ENCODE data around the gene ADAMTS12. TPM values are rescaled to one million over a fixed set of nuclear protein-coding genes. Genes with fewer than 3 reads are reported as not detected.

Gene ADAMTS12
- total and polyA plus RNA-seq, 9 of the 15 experiments (the other 6 are each of a cell fraction or from before 2014, with no cell fraction given): 0.11 TPM; not detected in 8

- no peaks in the 10 kb centered on the region for H3K36me3 ChIP-seq (ENCODE audit: control insufficient read depth, insufficient read depth, low read length)
- H3K4me1 ChIP-seq (replicated peaks in 1 of 2; ENCODE audit: control insufficient read depth in 2 of 2, insufficient read depth in 2 of 2, low read length in 2 of 2): no peaks in the 10 kb centered on the region
- no peaks in the 10 kb centered on the region for H3K9me1 ChIP-seq (ENCODE audit: control insufficient read depth, insufficient read depth, low read length)
- no TSS peak for BruUV-seq (replicated peaks)
- H3K4me2 ChIP-seq (ENCODE audit: insufficient read depth, low read length): no peak overlapping the region
- intact Hi-C loops (cut with micrococcal nuclease): no loop called here
- no peak overlapping the region for H3K4me3 ChIP-seq
- POLR2A ChIA-PET: interaction anchor here (0.6 kb wide), 1 partner anchor 13 kb away, joined by 3 read pairs; no protein-coding TSS in a partner anchor
- H2AFZ ChIP-seq (ENCODE audit: low read depth, low read length): no peak overlapping the region
- ATAC-seq: no peak
- no peak for FAIRE-seq
- WGBS (ENCODE audit: insufficient coverage, low coverage, missing lambda C conversion rate): 0% methylated on average over 2 of the region's 2 CpGs
- TF ChIP-seq SPI1 (IDR thresholded peaks at IDR 0.05; ENCODE audit: borderline replicate concordance, low read depth, low read length) (peak; percentile 72), ZNF766 (CRISPR knock-in tag; conservative IDR thresholded peaks at IDR 0.05) (no peak)
- no peaks in the 10 kb centered on the region for H4K20me1 ChIP-seq (replicated peaks; ENCODE audit: control insufficient read depth, insufficient read depth, low read length)
- no peak for DNase-seq (ENCODE audit: extremely low read depth in 1 of 4, low spot score in 3 of 4)
- CTCF ChIA-PET (ENCODE audit: low intra/inter-chr PET ratio): no interaction called here
- H3K9ac ChIP-seq (ENCODE audit: insufficient read depth in 1 of 2, low read depth in 2 of 2, low read length in 2 of 2): no peak overlapping the region
- H3K9me3 ChIP-seq (replicated peaks; ENCODE audit: control insufficient read depth, insufficient read depth, low read depth, low read length): no peaks in the 10 kb centered on the region
- no peak overlapping the region for H3K27ac ChIP-seq (ENCODE audit: extremely low read depth, low read depth, low read length)
- H3K79me2 ChIP-seq (ENCODE audit: control insufficient read depth, insufficient read depth, low read length): no peaks in the 10 kb centered on the region
- in situ Hi-C loops (cut with MboI): no loop called here
- peaks cover 0 to 2% of the 10 kb centered on the region in 2 experiments; a peak in 1 of 5 replicates for H3K27me3 ChIP-seq (ENCODE audit: control insufficient read depth in 2 of 2, insufficient read depth in 2 of 2, low read length in 2 of 2)
These were observed 327.5 kb downstream of the ADAMTS12 start for GRCh38 chr5:33563983-33564908.

GRCh38 chr5:33563530-33563929 is 328.3 kb downstream of the ADAMTS12 start:
- ATAC-seq: no peak
- no TSS peak for BruUV-seq (replicated peaks)
- ChIA-PET CTCF (ENCODE audit: low intra/inter-chr PET ratio) (no interaction called here), POLR2A (no interaction called here)
- no peaks in the 10 kb centered on the region for H3K79me2 ChIP-seq (ENCODE audit: control insufficient read depth, insufficient read depth, low read length)
- no peak overlapping the region for H3K27ac ChIP-seq (ENCODE audit: extremely low read depth, low read depth, low read length)
- no peak for DNase-seq (ENCODE audit: extremely low read depth in 1 of 4, low spot score in 3 of 4)
- no peaks in the 10 kb centered on the region for H3K36me3 ChIP-seq (ENCODE audit: control insufficient read depth, insufficient read depth, low read length)
- 0% methylated on average over 2 of the region's 2 CpGs for WGBS (ENCODE audit: insufficient coverage, low coverage, missing lambda C conversion rate)
- H3K27me3 ChIP-seq (ENCODE audit: control insufficient read depth in 2 of 2, insufficient read depth in 2 of 2, low read length in 2 of 2): peaks cover 0 to 2% of the 10 kb centered on the region in 2 experiments; a peak in 1 of 5 replicates
- no peak overlapping the region for H3K4me3 ChIP-seq
- TF ChIP-seq JUND (IDR thresholded peaks at IDR 0.05; ENCODE audit: borderline replicate concordance, low read depth, low read length) (no peak), JUND (tag; IDR thresholded peaks at IDR 0.05; ENCODE audit: borderline replicate concordance, low read depth, low read length) (no peak), MYNN (IDR thresholded peaks at IDR 0.05) (peak; percentile 87), MYNN (CRISPR knock-in tag; IDR thresholded peaks at IDR 0.05) (no peak)
- H3K9me1 ChIP-seq (ENCODE audit: control insufficient read depth, insufficient read depth, low read length): no peaks in the 10 kb centered on the region
- H3K4me2 ChIP-seq (ENCODE audit: insufficient read depth, low read length): no peak overlapping the region
- H2AFZ ChIP-seq (ENCODE audit: low read depth, low read length): no peak overlapping the region
- no peaks in the 10 kb centered on the region for H3K9me3 ChIP-seq (replicated peaks; ENCODE audit: control insufficient read depth, insufficient read depth, low read depth, low read length)
- intact Hi-C loops (cut with micrococcal nuclease): no loop called here
- H3K4me1 ChIP-seq (replicated peaks in 1 of 2; ENCODE audit: control insufficient read depth in 2 of 2, insufficient read depth in 2 of 2, low read length in 2 of 2): no peaks in the 10 kb centered on the region
- H3K9ac ChIP-seq (ENCODE audit: insufficient read depth in 1 of 2, low read depth in 2 of 2, low read length in 2 of 2): no peak overlapping the region
- H4K20me1 ChIP-seq (replicated peaks; ENCODE audit: control insufficient read depth, insufficient read depth, low read length): no peaks in the 10 kb centered on the region
- in situ Hi-C loops (cut with MboI): no loop called here
- no peak for FAIRE-seq
